GOT3 (cell line): ENCODE data around the gene SGO1.

Experiments
- DNase-seq: peaks from one replicate; lab custom pipeline; 2025; ENCODE audit warnings: mixed read lengths; lab: John Stamatoyannopoulos, UW

SGO1 gene

GRCh38 chr3:20154928-20155327 is 31.1 kb downstream of the SGO1 start:
- no peak for DNase-seq

GRCh38 chr3:20154078-20154477 is 31.9 kb downstream of the SGO1 start:
- DNase-seq, result no peak

- no peak for DNase-seq
Observed at GRCh38 chr3:20148466-20148865, 37.5 kb downstream of the SGO1 start.

- no peak for DNase-seq
Observed at GRCh38 chr3:20147361-20147760, 38.6 kb downstream of the SGO1 start.

GRCh38 chr3:20146301-20146700 is 39.7 kb downstream of the SGO1 start:
- DNase-seq, result no peak

DNA sequence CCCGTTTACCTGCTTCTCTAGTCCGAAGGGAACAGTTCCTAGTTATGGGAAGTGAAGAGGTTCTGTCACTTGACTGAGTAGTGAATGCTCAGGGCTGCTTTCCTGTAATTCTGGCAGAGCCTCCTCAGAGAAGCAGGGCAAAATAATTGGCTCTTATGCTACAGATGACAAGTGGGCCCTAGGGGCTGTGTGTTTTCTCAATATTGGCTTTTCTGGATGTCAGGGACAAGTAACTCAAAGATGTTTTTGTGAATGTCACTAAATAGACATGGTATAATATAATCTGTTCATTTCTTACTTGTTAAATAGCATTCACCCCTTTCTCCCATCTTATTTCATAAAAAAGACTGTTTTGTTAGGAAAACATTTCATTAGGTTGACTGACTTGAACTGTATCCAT is 40.1 kb downstream of the SGO1 start:
- DNase-seq, result no peak

DNA sequence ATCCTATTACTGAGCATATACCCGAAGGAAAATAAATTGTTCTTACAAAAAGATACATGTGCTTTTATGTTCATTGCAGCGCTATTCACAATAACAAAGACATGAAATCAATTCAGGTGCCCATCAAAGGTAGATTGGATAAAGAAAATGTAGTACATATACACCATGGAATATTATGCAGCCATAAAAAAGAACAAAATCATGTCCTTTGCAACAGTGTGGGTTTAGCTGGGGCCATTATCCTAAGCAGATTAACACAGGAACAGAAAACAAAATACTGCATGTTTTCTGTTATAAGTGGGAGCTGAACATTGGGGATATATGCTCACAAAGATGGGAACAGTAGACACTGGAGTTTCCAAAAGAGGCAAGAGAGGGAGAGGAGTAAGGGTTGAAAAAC is 42.5 kb downstream of the SGO1 start:
- no peak for DNase-seq

DNA sequence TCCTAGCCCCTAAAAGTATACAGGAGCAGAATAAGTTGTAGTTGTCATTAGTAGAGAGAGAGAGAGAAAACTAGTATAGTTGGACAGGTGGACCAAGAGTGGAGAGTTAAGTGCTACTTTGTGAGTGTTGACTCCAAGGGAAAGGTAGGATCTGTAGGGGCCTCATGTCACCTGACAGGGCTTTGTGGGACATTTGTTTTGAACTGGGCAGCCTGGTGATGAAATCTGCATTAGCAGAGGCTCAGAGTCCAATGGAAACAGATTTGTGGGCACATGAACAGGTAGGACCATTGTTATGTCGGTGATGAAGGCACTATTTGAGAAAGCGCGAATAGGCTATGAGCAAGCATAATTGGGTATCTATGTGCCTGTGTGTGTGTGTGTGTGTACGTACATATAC is 43.5 kb downstream of the SGO1 start:
- DNase-seq, result no peak

- no peak for DNase-seq
Observed at GRCh38 chr3:20141851-20142250, 44.2 kb downstream of the SGO1 start.

DNA sequence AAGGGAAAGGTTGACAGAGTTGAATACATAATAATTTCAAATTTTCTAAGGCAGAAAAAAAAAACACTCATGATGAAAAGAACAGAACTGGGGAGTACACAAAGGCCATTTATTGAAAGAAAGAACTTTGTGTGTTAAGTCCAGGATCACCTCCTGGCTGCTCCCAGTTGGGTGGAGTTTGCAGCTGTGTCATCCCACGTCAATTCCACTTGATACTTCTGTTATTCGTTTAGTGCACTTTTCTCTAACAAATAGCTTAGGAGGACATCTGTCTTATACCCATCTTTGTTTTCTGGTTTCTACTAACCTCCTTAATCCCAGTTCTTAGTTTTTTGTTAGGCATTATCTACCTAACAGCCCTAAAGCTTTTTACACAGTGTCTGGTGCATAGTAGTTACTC is 44.7 kb downstream of the SGO1 start:
- no peak for DNase-seq

GRCh38 chr3:20140881-20141280 is 45.1 kb downstream of the SGO1 start:
- no peak for DNase-seq

GRCh38 chr3:20137647-20138046 is 48.4 kb downstream of the SGO1 start:
- DNase-seq, result no peak

DNA sequence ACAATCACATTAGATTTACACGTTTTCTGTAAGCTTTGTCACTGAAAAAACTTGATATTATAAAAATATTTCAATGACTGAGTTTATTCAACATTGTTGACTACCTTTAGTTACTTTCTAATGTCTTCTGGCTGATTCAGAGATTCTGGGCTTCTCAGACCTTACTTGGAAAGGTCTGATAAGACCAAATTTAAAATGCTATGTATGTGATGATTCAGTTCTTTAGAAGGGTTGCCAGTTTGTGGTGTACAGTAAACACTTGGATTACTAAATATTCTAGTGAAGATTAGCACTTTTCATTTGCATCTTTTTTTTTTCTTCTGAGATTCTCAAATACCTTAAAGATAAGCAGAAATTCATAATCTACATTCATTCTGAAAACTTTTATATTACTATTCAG is 49.8 kb downstream of the SGO1 start:
- DNase-seq, result no peak

DNA sequence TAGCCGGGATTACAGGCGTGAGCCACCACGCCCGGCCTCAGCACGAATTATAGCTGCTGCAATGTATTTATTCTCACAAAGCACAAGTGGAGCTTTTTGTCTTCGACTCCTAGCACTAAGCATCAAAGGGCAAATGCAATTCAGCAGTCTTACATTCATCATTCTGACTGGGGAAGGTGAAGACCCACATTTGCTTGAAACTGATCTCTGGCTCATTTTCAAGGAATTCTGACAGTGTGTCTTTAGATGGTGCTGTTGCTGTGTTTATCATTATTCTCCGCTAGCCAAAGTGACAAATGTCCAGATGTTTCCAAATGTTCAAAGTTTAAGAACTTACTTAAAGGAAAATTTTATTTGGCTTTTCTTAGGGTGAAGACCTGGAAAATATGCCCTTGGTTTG is 55.9 kb downstream of the SGO1 start:
- DNase-seq, result no peak

GRCh38 chr3:20128358-20128757 is 57.6 kb downstream of the SGO1 start:
- no peak for DNase-seq

GRCh38 chr3:20125897-20126296 is 60.1 kb downstream of the SGO1 start:
- DNase-seq, result no peak

- DNase-seq, result no peak
Observed at GRCh38 chr3:20125289-20125688, 60.7 kb downstream of the SGO1 start.

- no peak for DNase-seq
Observed at GRCh38 chr3:20123131-20123652, 62.8 kb downstream of the SGO1 start.

- no peak for DNase-seq
Observed at GRCh38 chr3:20121088-20121487, 64.9 kb downstream of the SGO1 start.
